Measurements from ENCODE around the gene GLCE.
"Not testable (repeated sequence)": the region's sequence is repeated elsewhere in the genome, so short reads cannot be mapped to it uniquely, and the experiment has no call there.

Gene GLCE

DNA sequence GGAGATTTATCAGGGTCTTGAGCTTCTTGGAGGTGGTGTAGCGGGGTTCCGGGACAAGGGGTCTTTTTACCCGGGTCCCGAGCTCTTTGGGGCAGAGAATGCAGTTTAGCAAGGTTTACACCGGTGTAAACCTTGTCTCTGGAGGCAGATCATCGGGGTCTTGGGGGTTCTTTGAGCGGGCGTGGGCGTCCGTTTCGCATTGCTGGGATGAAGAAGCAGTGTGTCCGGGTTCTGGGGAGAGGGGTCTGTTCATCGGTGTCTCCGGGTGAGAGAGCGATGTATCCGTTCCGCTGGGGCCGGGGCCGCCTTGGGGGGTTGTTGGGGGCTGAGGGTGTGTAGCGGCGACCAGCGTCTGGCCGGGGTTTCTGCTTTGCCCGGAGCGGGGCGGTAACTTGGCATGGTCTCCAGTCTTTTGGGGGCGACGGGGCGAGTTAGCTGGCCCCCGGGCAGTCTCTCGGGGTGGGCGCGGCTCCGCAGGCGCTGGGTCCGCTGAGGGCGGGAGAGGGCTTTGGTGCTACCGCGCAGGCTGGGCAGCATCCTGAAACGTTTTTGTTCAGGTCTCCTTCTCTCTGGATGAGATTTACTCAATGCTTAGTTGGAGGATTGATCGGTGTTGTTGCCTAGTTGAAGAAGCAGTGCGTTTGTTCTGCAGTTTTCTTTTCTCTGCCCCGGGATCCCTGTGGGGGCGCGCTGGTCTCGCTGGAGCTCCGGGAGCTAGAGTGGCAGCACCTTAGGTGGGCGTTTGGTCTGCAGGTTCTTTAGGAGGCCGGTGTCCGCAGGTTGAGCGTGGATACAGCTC lies 843 bp downstream of the GLCE start:
- peak; percentile 56 for DNase-seq

GRCh38 chr15:69161878-69162213 lies 1.4 kb downstream of the GLCE start:
- no peak for DNase-seq

DNA sequence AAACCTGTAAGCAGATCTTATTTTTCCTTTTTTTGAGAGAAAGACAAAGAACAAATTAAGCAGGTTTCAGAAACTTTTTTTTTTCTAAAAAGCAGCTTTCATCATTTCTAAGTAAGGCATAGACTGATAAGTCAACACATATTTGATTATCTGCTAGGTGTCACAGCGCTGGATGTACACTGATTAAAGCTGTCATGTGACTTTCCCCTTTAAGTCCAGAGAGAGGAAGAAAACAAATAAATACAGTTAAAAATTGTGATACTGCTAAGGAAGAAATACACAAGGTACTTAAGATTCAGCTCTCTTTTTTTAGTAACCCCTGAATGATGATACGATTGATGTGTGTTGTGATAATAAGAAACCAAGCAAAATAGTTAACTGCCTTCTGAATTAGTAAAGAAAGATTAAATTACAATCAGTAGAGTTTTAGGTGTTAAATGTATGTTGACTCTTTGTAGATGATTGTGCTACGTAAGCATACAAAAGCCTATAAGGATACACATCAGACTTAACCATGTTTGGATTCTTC lies 2.8 kb downstream of the GLCE start:
- no peak for DNase-seq

GRCh38 chr15:69164807-69165636 lies 4.6 kb downstream of the GLCE start:
- no peak for DNase-seq

DNA sequence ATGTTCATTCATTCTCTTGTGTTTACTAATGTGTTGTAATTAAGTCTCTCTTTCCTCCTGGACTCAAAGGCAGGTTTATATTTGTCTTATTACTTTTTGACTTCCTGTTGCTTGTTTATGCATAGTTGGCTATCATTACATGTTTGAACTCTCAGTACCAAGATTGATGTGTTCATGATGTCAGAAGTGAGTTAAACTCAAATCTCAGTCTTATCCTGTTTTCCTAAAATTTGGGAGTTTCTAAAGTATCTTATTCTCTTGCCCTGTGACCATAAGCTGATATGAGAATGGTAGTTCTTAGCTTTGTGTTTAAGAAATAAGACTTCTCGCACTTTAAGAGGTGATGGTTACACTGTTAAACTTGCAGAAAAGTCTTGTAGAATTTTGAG lies 5.2 kb downstream of the GLCE start:
- DNase-seq, result no peak

GRCh38 chr15:69167218-69167846 lies 6.9 kb downstream of the GLCE start:
- DNase-seq, result no peak

DNA sequence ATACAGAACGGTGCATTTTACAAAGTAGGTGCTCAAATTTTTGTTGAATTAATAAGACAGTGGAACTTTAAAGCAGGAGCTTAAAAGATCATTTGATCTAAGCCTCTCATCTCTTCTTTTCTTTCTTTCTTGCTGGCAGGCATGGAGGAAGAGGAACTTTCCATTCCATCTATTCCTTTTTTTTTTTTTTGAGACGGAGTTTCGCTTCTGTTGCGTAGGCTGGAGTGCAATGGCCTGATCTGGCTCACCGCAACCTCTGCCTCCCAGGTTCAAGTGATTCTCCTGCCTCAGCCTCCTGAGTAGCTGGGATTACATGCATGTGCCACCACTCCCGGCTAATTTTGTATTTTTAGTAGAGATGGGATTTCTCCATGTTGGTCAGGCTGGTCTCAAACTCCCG lies 7.9 kb downstream of the GLCE start:
- DNase-seq, result not testable (repeated sequence)

DNA sequence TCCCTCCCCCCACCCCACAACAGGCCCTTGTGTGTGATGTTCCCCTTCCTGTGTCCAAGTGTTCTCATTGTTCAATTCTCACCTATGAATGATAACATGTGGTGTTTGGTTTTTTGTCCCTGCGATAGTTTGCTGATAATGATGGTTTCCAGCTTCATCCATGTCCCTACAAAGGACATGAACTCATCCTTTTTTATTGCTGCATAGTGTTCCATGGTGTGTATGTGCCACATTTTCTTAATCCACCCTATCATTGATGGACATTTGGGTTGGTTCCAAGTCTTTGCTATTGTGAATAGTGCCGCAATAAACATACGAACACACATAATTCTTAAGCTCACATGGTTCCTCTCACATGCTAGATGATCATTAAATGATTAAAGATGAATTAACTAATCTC lies 9.1 kb downstream of the GLCE start:
- not testable (repeated sequence) for DNase-seq

- DNase-seq, result peak; percentile 41
These were observed 10.2 kb downstream of the GLCE start for GRCh38 chr15:69170597-69170996.

- no peak for DNase-seq
These were observed 12.4 kb downstream of the GLCE start for GRCh38 chr15:69172847-69173246.

DNA sequence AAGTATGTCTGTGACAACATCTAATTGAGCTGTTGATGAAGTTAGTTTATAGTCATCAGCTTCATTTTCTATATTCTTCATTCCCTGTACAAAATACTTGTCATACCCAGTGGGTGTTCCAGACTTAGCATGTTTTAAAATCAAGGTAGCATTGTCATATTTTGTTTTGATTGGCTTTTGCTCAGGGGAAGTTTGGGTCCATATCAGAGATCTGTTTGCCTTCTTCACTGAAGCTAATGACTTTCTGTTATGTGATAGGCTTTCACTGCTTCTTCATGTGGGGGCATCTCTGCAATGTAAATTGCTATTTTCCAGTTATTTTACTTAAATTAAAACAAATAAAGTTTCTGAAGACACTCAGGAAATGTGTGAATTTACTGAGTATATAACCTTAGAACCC lies 15.1 kb downstream of the GLCE start:
- no peak for DNase-seq

DNA sequence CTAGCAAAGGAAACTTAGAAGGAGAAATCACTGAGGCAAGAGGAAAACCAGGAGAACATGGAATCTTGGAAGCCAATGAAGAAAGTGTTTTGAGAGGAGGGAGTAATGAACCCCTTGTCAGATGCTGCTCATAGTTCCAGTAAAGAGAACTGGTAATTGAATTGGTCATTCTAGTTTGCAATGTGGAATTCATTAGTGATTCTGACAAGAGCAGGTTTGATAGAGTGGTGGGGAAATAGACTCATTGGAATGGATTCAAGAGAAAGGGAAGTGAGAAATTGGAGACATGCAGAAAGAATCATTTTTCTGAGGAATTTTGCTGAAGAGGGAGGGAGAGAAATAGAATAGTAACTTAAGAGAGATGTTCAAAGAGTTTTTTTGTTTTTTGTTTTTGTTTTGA lies 21.0 kb downstream of the GLCE start:
- no peak for DNase-seq

DNA sequence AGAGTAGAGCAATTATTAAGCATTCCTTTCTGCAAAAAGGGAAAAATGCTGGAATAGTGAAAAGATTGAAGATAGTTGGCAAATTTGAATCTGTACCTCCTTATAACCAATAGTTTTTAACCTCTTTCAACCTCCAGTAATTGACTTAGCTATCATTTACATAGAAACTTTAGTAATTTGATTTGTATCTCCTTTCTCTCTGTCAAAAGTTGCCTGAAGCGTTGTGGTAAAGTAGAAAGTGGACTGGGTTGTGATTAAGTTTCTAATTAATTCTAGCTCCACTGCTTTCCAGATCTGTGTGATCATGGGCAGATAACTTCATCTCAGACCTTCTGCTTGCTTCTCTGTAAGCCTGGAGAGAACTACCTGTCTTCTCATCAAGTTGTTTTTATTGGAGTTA lies 24.8 kb downstream of the GLCE start:
- DNase-seq, result no peak

DNA sequence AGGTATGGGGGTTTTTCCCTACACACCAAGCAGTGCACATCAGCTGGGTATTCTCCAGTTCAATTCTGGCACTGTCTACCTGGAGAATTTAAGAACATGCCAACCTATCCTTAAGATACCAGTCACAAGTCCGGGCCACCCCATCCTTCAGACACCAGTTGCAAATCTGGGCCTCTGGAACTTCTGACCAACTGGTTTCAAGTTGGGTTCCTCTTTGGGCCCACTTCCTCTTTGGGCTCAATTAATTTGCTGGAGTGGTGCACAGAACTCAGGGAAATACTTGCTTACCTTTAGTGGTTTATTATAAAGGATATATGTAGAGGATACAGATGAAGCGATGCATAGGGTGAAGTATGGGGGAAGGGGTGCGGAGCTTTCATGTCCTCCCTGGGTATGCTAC lies 25.3 kb downstream of the GLCE start:
- DNase-seq, result no peak

DNA sequence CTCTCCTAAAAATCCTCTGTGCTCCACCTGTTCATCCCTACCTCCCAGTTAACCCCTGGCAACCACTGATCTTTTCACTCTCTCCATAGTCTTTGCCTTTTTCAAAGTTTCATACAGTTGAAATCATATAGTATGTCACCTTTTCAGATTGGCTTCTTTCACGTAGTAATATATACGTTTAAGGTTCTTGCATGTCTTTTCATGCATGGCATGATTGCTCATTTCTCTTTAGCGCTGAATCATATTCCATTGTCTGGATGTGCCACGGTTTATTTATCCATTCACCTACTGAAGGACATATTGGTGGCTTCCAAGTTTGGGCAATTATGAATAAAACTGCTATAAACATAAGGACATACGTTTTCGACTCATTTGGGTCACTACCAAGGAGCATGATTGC lies 28.7 kb downstream of the GLCE start:
- no peak for DNase-seq

GRCh38 chr15:69190091-69190490 lies 29.7 kb downstream of the GLCE start:
- DNase-seq, result no peak

- no peak for DNase-seq
These were observed 30.1 kb downstream of the GLCE start for GRCh38 chr15:69190504-69190903.

- DNase-seq, result no peak
These were observed 33.8 kb downstream of the GLCE start for GRCh38 chr15:69194025-69194827.

- no peak for DNase-seq
These were observed 34.4 kb downstream of the GLCE start for GRCh38 chr15:69194854-69195253.

DNA sequence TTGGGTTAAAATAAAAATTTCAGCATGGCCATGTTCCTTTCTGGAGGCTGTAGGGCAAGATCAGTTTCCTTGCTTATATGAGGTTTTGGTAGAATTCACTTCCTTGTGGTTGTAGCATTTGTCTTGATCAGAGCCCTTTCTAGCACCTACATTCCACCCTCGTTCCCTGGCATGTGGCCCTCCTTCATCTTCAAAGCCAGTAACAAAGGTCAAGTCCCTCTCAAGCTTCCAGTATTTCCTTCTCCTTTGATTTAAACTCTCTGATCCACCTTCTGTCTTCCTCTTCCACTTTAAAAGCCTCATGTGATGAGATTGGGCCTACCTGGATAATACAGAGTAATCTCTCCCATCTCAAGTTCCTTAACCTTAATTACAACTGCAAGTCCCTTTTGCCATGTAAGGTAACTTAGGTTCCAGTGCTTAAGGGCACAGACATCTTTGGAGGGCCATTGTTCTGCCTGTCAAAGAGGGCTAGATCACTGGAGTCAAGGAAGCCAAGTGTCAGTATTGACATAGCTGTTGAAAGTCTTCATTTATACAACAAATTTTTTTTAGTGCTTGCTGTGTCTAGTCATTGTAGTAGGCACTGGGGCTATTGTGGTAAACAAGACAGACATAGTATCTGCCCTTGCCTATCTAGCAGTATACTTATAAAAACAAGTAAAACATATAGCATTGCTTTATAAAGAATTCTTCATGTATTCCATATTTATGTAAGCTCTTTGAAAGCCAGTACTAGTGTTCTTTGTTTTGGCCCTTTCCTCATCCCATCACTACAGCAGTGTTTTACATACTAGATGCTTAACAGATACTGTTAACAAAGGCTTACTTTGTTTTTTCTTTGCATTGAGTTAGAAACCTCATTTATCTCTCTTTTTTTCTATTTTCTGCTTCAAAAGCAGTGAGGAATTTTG lies 40.7 kb downstream of the GLCE start:
- no peak for DNase-seq

GRCh38 chr15:69206079-69206478 lies 45.6 kb downstream of the GLCE start:
- DNase-seq, result no peak

- DNase-seq, result no peak
These were observed 49.2 kb downstream of the GLCE start for GRCh38 chr15:69209661-69210060.

Measured in NCI-H2171 treated with DMSO at 0.1 percent for 48 hours (cell line).